Suppressor macrophage (primary cell): ENCODE results near the gene CTBP1.
"Not testable (repeated sequence)": the region's sequence is repeated elsewhere in the genome, so short reads cannot be mapped to it uniquely, and the experiment has no call there.

Experiments used
- DNase-seq, 4 experiments: peaks; one replicate each; pipeline ENCODE4 v3.0.0-alpha.2; 2020 to 2022
- total RNA-seq, 17 experiments: gene quantifications; one replicate each; lab custom pipeline; 2026; ENCODE audit warnings: mixed read lengths in 6 of 17, inconsistent platforms in 3 of 17; lab: John Stamatoyannopoulos, UW

Gene CTBP1
- total RNA-seq: 32.9 to 185 (median 98.6) reads per million in 17 experiments

DNA sequence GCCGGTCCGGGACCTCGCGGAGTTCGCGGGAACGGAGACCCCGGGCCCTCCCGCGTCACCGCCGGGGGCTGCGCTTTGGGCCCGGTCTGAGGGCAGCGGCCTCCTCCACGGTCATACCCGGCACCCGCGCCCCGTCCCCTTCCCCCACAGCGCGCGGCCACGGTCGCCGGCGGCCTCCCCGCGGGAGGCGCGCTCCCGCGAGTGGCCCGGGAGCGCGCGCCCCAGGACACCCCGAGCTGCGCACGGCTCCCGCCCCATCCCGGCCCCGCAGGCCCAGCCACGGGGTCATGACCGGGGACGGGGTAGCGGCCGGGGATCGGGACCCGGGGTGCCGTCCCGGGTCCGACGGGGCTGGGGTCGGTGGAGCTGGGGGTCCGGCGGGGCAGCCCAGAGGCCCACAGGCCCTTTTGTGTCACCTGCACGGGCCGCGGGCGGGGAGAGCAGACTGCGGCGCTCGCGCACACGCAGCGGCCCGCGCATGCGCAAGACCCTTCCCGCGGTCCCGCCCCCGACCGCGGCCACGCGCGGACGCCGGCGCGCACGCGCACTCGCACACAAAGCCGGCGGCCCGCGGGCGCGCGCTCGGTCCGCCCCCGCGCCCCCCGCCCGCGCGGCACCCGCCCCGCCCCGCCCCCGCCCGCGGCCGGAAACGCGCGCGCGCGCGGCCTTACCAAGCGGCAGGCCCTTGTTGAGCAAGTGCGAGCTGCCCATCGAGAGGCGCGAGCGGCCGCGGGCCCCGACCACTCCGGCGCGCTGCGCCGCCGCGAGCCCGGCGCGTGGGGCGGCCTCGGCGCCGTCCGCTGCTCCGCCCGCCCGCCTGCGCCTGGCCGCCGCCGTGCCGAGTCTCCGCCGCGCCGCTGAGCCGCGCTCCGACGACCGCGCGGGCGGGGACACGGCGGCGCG, at the start of gene CTBP1:
TSS of gene CTBP1 (minus strand) at position 886 of the 903 bp plus-strand sequence. CDS start 7,799 bp downstream, outside the sequence.
- peak; percentile 92 to 98 (median 96) for DNase-seq

GRCh38 chr4:1298461-1298860, 49.5 kb upstream of the CTBP1 start:
- DNase-seq: no peak

DNA sequence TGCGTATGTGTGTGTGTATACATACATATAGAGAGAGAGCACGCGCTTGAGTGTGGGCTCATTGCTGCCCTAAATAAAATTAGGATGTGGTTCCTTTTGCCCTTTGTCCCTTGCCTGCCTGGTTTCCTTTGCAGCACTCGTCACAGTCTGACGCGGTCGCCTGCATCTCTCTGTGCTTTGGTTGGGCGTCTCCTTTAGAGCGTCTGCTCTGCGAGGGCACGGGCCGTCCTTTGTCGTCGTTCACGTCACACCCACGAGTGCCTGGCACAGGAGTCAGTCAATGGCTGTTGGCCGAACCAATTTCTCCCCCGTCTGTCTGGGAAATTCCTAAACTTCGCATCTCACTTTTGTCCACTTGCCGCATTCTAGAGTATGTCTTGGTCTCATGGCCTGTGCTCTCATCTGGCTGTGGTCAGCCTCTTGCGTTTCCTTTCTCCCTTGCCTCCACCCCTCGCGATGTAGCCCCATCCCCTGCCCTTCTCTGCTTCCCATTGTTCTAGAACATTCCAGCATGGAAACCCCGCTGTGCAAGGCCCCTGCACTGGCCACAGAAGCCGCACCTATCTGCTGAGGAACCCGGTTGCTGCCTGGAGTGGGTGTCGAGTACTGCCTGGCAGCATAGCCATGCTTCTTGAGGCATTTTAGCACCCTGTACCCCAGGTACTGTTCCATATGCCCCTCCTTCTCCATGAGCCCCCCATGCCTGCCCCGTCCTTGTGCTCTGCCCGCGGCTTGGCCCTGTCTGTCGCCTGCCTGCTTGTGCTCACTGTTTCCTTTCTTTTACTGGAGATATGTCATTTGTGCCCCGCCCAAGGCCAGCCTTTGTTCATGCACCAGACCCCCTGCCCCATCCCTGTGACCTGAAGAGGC, 48.8 kb upstream of the CTBP1 start:
- DNase-seq: peak in 1 of 4 experiments; percentile 15

- DNase-seq: no peak
Measured at GRCh38 chr4:1297023-1297395, 48.1 kb upstream of the CTBP1 start.

DNA sequence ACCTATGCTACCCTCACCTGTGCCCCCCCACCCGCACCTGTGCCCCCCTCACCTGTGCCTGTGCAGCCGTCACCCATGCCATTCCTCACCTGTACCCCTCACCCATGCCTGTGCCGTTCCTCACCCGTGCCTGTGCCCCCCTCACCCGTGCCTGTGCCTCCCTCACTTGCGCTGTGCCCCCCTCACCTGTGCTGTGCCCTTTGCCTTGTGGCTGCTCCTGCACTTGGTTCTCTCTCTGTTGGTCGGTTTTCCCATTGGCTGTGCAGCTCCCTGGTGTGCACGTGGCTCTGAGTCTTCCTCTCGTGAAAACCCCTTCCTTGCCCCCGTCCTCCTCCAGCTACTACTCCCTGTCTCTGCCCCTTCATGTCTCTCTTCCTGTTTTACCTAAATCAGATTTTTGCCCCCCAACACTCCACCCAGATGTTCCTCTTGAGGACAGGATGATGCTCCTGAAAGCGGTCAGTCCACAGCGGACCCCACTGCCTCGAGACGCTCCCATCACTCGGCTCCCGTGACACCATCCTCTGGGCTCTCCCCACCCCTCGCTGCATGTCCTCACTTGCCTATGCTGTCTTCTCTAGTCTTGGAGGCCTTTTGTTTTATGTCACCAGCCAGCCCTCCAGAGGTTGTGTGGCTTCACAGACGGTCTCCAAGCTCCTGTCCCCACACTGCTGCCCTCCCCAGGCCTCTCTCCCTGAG, 47.5 kb upstream of the CTBP1 start:
- DNase-seq: no peak

GRCh38 chr4:1295405-1296055, 46.6 kb upstream of the CTBP1 start:
- no peak for DNase-seq

GRCh38 chr4:1294891-1295290, 46.0 kb upstream of the CTBP1 start:
- peak; percentile 18 to 53 (median 44) for DNase-seq

DNA sequence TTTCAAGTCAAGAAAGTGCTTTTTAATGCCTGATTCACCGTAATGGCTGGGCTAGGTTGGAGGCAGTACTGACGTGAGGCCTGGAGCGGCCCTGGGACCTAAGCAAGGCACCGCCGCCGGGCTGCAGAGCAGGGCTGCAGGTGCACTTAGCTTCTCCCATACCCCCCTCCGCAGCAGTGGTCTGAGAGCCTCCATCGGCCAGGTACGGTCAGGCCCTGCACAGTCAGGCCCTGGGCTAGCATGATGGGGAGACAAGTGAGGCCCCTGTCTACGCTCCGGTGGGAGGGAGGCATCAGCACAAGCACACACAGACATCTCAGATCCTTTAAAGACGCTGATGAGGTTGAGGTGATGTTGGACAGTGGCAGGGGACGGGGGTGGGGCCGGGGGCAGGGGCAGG, 45.5 kb upstream of the CTBP1 start:
- no peak for DNase-seq

DNA sequence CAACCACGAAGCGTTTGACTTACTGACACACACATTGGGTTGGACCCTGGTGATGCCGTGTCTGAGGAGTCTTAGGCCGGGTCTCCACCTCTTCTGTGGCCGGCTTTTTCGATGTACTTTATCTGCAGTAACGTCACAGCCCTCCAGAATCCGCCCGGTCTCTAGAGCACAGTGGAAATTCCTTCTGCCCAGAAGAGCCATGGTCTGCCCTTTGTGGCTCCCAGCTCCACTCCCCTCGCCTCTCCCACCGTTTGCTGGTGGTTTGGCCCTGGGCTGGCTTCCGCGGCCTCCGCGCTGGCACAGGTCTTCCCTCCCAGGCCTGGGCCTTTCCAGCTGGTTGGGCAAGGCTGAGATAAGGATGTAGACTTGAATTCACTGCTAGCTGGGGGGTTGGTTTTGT, 45.1 kb upstream of the CTBP1 start:
- no peak for DNase-seq

- no peak for DNase-seq
Measured at GRCh38 chr4:1293531-1293941, 44.6 kb upstream of the CTBP1 start.

DNA sequence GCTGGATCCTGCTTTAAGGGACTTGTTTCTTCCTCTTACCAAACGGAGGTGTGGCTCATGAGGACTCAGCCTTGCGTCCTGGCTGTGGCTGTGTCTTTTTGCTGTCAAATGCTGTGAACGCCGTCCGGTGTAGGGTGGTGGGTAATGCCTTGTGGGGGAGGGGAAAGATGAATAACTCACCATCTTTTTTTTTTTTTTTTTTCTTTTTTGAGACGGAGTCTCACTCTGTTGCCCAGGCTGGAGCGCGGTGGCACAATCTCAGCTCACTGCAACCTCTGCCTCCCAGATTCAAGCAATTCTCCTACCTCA, 43.7 kb upstream of the CTBP1 start:
- not testable (repeated sequence) for DNase-seq

DNA sequence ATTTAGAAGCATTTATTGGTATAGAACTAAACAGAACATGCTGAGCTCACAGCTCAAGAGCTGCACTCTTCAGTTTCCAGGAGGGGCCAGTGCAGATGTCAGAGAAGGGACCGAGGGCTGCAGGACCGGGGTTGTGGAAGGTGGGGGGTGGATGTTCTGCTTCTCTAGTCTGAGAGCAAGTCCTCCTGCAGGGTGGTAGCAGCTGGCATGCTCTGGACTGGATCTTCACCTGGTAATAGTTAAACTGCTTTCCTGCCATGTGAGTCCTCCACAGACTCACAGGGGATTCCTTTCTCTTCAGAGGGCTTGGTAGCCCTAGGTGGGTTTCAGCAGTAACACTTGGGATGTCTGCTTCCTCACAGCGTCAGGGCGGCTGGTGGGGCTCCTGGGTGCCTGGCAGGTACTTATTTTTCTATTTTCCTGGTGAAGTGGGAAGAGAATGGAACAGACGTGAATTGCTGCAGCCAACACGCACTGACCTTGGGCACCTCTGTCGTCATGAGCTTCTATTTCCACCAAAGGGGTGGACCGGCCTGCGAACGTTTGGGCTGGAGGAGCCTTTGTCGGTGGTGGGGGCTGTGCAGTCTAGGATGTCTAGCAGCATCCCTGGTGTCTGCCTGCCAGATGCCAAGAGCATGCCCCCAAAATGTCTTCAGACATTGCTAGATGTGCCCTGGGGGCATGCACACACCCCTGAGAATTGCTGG, 43.2 kb upstream of the CTBP1 start:
- DNase-seq: no peak

DNA sequence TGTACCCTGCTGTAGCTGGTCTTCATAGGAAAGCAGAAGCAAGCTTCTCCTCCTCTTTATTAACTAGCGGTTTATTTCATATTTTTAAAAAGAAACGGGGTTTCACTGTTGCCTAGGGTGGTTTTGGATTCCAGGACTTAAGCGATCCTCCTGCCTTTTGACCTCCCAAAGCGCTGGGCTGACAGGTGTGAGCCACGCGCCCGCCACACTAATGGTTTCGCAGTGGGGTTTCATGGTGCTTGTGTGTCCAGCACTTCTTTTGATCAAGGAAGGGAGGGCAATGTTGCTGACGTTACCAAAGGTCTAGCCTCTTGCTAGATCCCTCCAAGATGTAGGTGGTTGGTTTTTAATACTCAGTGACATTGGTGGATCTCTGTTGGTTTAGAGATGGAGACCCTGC, 42.2 kb upstream of the CTBP1 start:
- peak in 1 of 4 experiments; percentile 23 for DNase-seq

- DNase-seq: peak; percentile 39 to 61 (median 41)
Measured at GRCh38 chr4:1290165-1290977, 41.4 kb upstream of the CTBP1 start.

DNA sequence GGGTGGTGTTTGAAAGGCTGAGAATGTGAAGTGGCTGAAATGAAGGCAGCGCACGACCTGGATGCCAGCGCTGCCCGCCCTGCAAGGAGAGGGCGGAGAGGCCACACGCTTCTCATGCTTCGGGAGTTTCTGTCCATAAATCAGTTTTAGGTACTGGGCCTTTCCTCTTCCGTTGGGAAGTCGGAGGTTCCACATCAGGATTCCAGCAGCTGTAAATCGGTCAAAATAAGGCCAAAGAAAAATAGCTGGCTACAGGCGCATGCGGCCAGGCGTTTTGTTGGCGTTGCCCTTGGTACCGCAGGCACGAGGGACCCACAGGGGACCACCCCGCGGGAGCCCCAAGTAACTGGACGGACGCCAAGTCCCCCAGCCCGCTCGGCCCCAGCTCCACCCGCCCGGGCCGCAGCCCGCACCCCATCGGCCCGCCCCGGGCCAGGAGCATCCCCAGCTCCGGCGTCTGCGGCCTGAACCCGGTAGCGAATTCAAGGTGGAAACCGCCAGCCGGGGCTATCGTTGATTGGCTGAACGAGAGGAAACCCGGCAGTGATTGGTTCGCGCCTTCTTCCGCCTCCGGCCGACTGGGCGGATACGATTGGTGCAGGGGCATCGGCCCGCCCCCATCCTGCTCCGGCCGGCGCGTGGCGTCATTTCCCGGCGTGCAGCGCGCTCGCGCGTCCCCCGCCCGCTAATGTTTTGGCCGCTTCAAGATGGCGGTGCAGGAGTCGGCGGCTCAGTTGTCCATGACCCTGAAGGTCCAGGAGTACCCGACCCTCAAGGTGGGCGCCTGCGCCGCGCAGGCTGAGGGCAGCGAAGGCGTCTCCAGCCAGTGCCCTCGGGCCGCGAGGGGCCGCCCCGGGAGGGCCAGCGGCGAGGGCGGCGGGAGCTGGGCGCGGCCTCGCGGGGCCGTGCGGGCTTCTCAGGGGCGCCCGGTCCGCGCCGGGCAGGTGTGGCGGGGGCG, 40.6 kb upstream of the CTBP1 start, which contains the start of gene MAEA:
TSS of gene MAEA (plus strand) at position 685 of the 958 bp plus-strand sequence. CDS start at position 708, 23 bp downstream.
- peak; percentile 98 to 99 (median 98) for DNase-seq

DNA sequence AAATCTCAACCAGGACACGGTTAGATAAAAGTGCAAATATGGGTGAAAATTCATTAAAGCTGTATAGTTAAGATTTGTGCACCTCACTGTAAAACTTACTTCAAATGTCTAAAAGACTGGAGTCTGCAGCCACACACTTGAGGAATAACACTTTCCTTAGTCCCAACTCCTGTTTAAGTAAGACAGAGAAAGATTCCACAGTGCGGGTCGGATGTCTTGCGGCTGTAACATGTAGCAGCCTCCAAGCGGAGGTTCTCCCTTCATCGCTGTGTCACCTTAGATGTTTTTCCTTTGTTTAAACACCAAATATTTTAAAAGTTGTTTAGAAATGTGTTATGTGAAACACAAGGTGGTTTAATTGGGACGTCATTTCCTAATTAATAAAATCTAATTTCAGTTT, 39.9 kb upstream of the CTBP1 start:
- DNase-seq: no peak

DNA sequence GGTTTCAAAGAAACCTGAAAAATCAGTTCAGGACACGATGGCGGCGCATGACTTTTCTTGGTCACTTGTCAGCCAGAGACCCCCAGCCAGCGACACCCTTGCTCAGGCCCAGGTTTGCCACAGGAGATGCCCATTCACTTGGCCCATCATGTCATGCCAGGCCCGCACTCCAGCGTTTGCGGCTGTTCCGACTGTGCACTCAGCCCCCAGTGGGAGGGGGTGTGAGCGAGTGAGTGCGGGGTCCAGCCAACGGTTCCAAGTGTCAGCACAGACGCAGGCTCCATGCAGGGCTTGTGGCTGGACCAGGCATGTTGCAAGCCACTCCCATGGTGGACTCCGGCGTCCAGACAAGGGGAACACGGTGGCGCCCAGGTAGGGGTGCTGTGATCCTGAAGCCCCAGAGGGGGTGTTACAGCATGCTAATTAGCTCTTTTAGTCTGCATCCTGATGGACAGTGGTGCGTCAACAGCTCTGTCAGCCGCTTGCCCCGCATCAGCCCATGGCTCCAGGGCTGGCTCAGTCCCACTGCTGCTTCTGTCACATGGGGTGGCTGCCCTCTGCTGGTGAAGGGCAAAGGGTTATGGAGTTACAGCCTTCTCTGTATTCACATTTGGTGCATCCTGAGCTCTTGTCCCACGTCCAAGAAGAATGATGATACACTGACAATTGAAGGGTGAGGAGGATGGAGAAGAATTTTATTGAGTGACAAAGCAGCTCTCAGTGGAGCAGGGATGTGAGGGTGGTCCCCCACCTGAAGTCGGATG, 37.0 kb upstream of the CTBP1 start:
- peak; percentile 55 to 74 (median 64) for DNase-seq

DNA sequence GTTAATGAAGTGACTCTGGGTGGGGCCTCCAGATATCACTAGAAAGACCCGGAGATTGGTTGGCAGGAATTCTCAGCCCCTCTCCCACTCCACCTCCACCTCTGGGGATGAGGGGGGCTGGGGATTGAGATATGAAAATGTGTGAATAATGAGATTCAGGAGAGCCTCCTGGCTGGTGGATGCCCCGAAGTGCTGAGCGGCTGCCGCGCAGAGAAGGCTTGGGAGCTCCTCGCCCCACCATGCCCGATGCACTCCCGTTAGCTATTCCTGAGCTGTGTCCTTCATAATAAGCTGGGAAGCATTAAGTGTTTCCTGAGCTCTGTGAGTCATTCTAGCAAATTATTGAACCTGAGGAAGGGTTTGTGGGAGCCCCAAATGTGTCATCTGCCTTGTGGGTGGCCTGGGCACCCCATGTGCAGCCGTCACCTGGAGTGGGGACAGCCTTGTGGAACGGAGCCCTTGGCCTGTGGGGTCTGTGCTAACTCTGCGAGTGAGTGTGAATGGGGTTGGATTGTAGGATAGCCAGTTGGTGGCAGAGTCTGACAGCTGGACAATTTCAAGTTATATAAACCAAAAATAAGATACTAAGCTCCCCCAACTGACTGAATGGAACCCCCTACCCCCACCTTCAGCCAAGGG, 36.3 kb upstream of the CTBP1 start:
- no peak for DNase-seq
